Activated gamma-delta T cell (primary cell): ENCODE data around the gene BRD3OS.

Experiments
- DNase-seq: peaks from one replicate; lab custom pipeline; 2025; lab: John Stamatoyannopoulos, UW
- total RNA-seq, 2 donors: gene quantifications; one replicate each; lab custom pipeline; 2026; lab: John Stamatoyannopoulos, UW

BRD3OS gene
- total RNA-seq, result 20.3 to 23.4 reads per million in 2 donors

- DNase-seq, result peak; percentile 85
These were observed at the start of gene BRD3OS for GRCh38 chr9:134024828-134025605. BRD3OS (plus strand) TSS chr9:134025481; CDS start chr9:134026748, 1,267 bp downstream.

GRCh38 chr9:133975511-133975910 lies 49.8 kb upstream of the BRD3OS start:
- DNase-seq, result no peak

DNA sequence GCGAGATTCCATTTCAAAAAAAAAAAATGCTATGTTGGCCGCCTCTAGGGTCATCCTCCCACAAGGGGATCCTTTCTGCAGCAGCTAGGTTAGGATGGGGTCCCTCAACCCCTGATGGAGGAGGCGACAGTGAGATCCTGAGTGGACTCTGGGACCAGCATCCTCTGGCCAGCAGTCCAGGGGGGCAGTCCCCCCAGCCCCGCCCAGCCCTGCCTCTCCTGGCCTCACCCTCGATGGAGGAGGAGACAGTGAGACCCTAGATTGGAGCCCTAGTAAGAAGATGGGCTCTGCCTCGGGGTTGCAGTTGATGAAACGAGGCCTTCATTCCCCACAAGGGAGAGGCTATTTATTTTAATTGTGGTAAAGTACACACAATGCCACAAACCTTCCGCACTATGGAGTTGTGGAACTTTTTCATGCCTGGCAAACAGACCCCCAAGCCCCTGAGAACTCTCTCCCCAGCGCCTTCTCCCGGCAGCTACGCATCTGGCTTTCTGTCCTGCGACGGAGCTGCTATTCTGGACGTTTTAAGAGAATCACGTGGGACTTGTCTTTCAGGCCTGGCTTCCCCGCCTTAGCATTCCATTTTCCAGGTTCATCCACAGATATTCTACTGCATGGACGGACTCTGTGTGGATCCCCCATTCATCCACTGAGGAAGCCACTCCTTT lies 49.0 kb upstream of the BRD3OS start:
- no peak for DNase-seq

DNA sequence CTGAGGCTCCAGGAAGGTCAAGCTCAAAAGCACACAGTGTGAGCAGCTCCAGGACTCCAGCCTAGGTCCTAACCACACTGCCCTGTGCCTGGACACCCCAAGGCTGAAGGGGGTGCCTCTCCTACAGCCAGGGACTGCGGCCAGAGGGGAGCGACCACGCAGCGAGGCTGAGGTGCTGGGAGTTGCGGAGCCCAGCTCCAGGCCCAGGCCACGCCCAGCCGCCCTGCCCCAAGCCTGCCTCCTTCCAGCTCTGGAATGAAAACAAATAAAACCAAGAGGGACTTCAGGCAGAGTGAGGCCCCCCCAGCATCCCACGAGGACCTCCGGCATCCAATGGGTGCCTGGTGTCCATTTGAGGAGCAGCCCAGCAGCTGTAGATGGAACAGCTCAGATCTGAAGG lies 48.4 kb upstream of the BRD3OS start:
- no peak for DNase-seq

GRCh38 chr9:133977421-133978201 lies 47.7 kb upstream of the BRD3OS start:
- no peak for DNase-seq

DNA sequence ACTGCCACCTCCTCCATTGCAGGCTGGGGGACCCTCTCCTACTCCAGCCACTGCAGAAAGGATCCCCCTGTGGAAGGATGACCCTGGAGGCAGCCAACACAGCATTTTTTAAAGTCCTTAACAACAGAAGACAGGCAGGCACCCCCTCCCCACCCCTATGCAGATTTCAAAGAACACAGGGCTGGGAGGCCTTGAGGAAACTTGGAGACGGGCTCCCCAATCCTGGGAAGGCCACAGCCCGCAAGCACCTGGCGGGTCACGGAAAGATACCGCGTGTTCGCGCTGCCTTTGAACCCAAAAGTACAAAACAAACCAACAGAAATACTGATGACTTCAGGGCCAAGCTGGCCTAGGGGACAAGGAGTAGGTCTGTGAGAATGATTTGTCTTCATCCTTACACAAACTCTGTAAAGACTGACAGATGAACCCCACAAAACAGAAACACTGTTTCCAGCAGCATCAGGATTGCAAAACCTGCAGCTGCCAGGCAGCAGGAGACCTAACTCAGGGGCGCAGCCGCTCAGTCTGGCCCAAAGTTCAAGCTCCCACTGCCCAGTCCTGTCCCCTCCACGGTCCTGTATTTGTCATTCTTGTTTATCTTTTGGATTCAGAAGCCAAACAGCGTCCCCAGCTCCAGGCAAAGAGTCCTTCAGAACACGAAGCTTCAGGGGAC lies 46.9 kb upstream of the BRD3OS start:
- no peak for DNase-seq

DNA sequence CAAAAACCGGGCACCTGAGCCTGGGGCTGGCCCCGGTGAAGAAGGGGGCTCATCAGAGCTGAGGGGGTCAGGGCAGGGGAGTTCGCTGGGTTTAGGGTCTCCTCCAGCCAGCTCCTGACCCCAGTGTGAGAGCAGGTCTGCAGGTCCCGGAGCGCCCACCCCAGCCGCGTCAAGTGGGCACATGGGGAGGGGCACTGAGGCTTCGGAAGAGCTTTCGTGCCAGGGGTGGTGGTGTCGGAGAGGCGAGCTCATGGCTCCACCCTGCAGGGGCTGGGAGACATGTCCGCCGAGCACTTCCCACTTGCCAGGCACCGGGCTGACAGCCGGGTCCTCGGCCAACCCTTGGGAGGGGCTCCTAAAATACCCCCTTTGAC lies 46.4 kb upstream of the BRD3OS start:
- no peak for DNase-seq

- no peak for DNase-seq
These were observed 45.9 kb upstream of the BRD3OS start for GRCh38 chr9:133979273-133979920.

- DNase-seq, result no peak
These were observed 45.1 kb upstream of the BRD3OS start for GRCh38 chr9:133979921-133980863.

DNA sequence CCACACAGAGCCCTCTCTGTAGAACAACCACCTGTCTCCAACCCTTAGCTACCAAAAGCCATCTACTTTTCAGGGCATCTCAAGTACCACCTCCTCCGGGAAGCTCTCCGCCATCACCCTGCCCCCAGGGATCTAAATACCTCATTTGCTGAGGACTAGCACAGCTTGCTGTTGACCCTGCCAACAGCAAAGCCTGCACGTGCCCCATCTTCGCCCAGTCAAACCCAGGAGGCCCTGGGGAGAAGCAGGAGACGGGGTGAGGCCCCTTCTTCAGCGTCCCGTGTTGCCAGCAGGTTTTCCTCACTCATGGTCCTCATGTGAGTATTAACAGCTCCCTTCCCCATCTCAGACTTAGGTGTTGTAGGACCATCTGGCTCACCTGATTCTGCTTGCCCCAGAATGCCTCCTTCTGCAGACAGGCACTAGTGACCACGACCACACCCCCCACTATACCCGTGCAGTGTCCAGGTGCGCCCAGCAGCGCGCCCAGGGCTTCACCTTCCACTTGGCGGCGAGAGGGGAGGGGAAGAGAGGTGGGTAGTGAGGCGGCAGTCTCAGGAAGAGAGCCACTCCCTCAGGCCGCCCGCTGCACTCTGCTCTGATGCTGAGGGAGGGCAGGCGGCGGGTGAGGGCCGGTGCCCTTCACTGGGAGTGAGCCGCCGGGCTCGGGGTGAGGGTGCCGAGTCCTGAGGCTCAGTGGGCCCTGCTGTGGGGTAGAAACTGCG lies 44.3 kb upstream of the BRD3OS start:
- no peak for DNase-seq

DNA sequence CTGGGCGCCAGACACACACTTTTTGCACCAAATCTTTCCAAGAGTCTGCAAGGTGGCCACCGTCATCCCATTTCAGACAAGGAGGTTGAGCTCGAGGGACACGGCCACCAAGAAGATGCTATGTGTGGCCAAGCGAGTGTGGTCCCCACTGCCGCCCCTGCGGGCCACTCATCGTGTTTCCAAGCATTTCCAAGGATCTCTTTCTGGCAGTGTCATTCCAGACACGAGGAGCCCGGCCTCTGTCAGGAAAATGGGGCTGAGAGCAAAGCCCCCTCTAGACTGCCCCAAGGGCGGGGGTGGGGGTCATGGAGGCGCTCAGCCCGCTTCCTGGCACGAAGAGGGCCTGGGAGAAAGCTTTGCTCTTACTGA lies 43.7 kb upstream of the BRD3OS start:
- DNase-seq, result no peak

GRCh38 chr9:133981958-133982681 lies 43.2 kb upstream of the BRD3OS start:
- DNase-seq, result no peak

- DNase-seq, result no peak
These were observed 42.1 kb upstream of the BRD3OS start for GRCh38 chr9:133982971-133983720.

DNA sequence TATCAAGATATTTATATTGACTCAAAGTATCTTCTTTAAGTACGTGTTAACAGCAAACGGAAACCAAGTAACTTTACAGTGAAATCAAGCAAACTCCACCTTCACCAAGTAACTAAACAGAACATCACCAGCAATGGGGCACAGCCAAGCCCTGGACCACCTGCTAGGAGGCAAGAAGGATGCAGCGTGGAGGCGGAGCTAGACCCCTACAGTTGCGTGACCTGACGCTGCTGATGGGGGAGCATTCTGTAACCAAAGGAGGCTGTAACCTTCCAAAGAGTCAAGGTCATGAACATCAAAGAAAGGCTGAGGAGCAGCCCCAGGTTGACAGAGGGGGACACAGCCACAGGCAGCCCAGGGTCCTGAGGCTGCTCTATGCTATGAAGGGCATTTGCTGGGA lies 39.2 kb upstream of the BRD3OS start:
- no peak for DNase-seq

GRCh38 chr9:133986774-133987445 lies 38.4 kb upstream of the BRD3OS start:
- DNase-seq, result no peak

DNA sequence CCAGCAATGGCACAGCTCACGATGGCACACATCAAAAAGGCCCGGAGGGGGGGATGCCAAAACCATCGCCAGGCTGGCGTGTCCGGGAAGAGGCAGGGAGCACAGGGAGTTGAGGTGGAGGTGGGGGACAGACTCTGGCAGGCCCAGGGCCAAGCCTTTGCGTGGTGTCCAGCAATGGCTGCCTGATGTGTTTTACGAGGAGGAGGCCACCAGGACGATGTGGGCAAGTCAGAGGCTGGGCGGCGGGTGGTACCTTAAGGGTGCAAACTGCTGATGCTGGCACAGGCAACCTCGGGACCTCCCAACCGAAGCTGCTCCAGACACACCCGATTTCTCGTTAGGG lies 37.9 kb upstream of the BRD3OS start:
- no peak for DNase-seq

- DNase-seq, result no peak
These were observed 37.2 kb upstream of the BRD3OS start for GRCh38 chr9:133987946-133988665.
